PC-9 (cell line): Measurements from ENCODE around the gene SLC9A9. TPM values are rescaled to one million over a fixed set of nuclear protein-coding genes. Genes with fewer than 3 reads are reported as not detected.

ENCODE experiments used
- BruUV-seq: library from RNA; stranded (reverse); fragments of 400-500 nt; replicated peaks from 2 replicates; lab custom pipeline; 2021; lab: Mats Ljungman, UMichigan
- CTCF ChIA-PET: fragments of 300-600 bp; sonication (Branson Sonifier 250); formaldehyde crosslinking; loops from one replicate; lab custom pipeline; 2022; ENCODE audit warnings: antibody characterized with exemption; lab: Charles Lee
- POLR2A ChIA-PET: fragments of 300-600 bp; sonication (Branson Sonifier 250); formaldehyde crosslinking; loops from one replicate; lab custom pipeline; 2022; ENCODE audit warnings: antibody characterized with exemption; ENCODE audit not compliant: unreplicated experiment; lab: Charles Lee
- DNase-seq, 2 experiments: peaks; one replicate each; pipeline versions ENCODE4 v3.0.0 to v3.0.0-alpha.2; 2015 to 2022; ENCODE audit warnings: mixed read lengths in 1 of 2
- H2AFZ ChIP-seq: fragments of 200-600 bp; sonication (generic); 2 replicates; pipeline ENCODE4 v1.8.1; 2017; ENCODE audit warnings: antibody characterized with exemption
- H3F3A ChIP-seq: fragments of 200-600 bp; sonication (generic); 2 replicates; pipeline ENCODE4 v1.8.1; 2017; ENCODE audit warnings: antibody characterized with exemption, mild to moderate bottlenecking, low read depth; ENCODE audit not compliant: insufficient read depth
- H3K27ac ChIP-seq: fragments of 200-600 bp; sonication (generic); 2 replicates; pipeline ENCODE4 v1.6.1; 2016; ENCODE audit warnings: mixed run types
- H3K27me3 ChIP-seq: fragments of 200-600 bp; sonication (generic); 2 replicates; pipeline ENCODE4 v1.6.1; 2016; ENCODE audit warnings: low read depth, mixed run types; ENCODE audit not compliant: insufficient read depth
- H3K36me3 ChIP-seq: fragments of 200-600 bp; sonication (generic); 2 replicates; pipeline ENCODE4 v1.6.1; 2016; ENCODE audit warnings: low read depth, mixed run types
- H3K4me1 ChIP-seq: fragments of 200-600 bp; sonication (generic); replicated peaks from 2 replicates; pipeline ENCODE4 v1.6.1; 2016; ENCODE audit warnings: mixed run types; ENCODE audit not compliant: insufficient read depth
- H3K4me2 ChIP-seq: fragments of 200-600 bp; sonication (generic); 2 replicates; pipeline ENCODE4 v1.6.1; 2017; ENCODE audit warnings: mixed run types
- H3K4me3 ChIP-seq: fragments of 200-600 bp; sonication (generic); 2 replicates; pipeline ENCODE4 v1.6.1; 2016; ENCODE audit warnings: mixed run types
- H3K79me2 ChIP-seq: fragments of 200-600 bp; sonication (generic); 2 replicates; pipeline ENCODE4 v1.6.1; 2017; ENCODE audit warnings: low read depth, mixed run types
- H3K9me2 ChIP-seq: fragments of 200-600 bp; sonication (generic); 2 replicates; pipeline ENCODE4 v1.8.1; 2017; ENCODE audit warnings: mild to moderate bottlenecking; ENCODE audit not compliant: insufficient read depth
- H3K9me3 ChIP-seq: fragments of 200-600 bp; sonication (generic); 2 replicates; pipeline ENCODE4 v1.8.1; 2016; ENCODE audit warnings: low read depth; ENCODE audit not compliant: insufficient read depth
- H4K20me1 ChIP-seq: fragments of 200-600 bp; sonication (generic); 2 replicates; pipeline ENCODE4 v1.8.1; 2017; ENCODE audit not compliant: insufficient read depth
- EZH2 ChIP-seq: fragments of 200-600 bp; sonication (generic); IDR thresholded peaks from 2 replicates; pipeline ENCODE4 v1.8.0; 2017; ENCODE audit warnings: antibody characterized with exemption, low read depth
- intact Hi-C: fragments of 100-400 bp; cut with micrococcal nuclease; formaldehyde crosslinking; loops from one replicate; pipeline ENCODE4 v1.10.0; 2022; ENCODE audit not compliant: unreplicated experiment
- total RNA-seq: library from RNA; stranded (reverse); gene quantifications from 2 replicates; pipeline ENCODE4 v1.2.3, GENCODE V29; 2021
- TF ChIP-seq, protein P1 (sequence below): fragments of 200-600 bp; sonication (generic); conservative IDR thresholded peaks from 2 replicates; pipeline ENCODE4 v1.6.1; 2017; ENCODE audit warnings: mixed run types, antibody characterized with exemption, mild to moderate bottlenecking, moderate library complexity

SLC9A9 gene
- total RNA-seq, 1 experiment from 2014 or later: 1.7 TPM

DNA sequence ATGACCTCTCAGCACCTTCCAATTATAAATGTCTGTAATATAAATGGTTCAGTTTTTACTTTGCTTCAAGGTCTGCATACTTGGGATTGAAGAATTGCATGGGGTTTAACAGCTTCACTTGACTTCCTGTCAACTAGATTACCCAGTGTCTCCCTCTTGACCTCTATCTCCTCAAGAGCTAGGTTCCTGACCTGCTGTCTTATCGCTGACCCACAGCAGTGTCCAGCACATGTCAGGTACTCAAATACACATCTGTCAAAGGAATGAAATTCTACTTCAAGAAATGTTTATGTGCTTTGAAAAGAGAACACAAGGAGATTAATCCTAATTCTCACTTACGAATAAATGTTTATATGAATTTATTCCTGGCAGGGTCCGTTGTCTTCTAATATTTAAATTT is 284.5 kb downstream of the SLC9A9 start:
- TF ChIP-seq, protein P1, sequence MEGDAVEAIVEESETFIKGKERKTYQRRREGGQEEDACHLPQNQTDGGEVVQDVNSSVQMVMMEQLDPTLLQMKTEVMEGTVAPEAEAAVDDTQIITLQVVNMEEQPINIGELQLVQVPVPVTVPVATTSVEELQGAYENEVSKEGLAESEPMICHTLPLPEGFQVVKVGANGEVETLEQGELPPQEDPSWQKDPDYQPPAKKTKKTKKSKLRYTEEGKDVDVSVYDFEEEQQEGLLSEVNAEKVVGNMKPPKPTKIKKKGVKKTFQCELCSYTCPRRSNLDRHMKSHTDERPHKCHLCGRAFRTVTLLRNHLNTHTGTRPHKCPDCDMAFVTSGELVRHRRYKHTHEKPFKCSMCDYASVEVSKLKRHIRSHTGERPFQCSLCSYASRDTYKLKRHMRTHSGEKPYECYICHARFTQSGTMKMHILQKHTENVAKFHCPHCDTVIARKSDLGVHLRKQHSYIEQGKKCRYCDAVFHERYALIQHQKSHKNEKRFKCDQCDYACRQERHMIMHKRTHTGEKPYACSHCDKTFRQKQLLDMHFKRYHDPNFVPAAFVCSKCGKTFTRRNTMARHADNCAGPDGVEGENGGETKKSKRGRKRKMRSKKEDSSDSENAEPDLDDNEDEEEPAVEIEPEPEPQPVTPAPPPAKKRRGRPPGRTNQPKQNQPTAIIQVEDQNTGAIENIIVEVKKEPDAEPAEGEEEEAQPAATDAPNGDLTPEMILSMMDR: no peak
- TF ChIP-seq EZH2: no peak
- Histone ChIP-seq H3F3A (no peaks in the 10 kb centered on the region), H3K27ac (no peak overlapping the region), H3K4me2 (no peak overlapping the region), H3K9me3 (no peaks in the 10 kb centered on the region), H3K9me2 (no peaks in the 10 kb centered on the region), H2AFZ (no peak overlapping the region), H3K27me3 (no peaks in the 10 kb centered on the region), H4K20me1 (no peaks in the 10 kb centered on the region), H3K4me3 (no peak overlapping the region), H3K36me3 (no peaks in the 10 kb centered on the region), H3K4me1 (no peaks in the 10 kb centered on the region), H3K79me2 (no peaks in the 10 kb centered on the region)
- CTCF ChIA-PET: no interaction called here
- BruUV-seq: no TSS peak
- POLR2A ChIA-PET: no interaction called here
- no peak for DNase-seq
- intact Hi-C loops: no loop called here

DNA sequence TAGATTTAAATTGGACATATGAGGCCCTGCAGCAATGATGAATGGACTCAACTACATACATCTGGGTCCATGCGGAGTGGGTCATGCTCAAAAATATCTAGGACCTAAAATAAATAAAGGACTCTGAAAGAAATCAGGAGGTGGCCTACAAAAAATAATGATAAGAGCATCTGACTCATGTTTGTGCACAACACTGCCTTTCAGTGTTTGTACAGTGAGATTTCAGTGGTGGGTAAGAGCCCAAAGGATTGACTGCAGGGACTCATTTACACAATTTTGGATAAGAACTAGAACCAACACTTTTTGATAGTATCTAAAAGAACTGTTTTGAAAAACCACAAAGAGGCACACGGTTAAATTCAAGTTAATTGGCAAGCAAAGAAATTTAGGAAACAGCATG is 285.5 kb downstream of the SLC9A9 start:
- H3K4me1 ChIP-seq: no peaks in the 10 kb centered on the region
- no peaks in the 10 kb centered on the region for H3K79me2 ChIP-seq
- no peaks in the 10 kb centered on the region for H3K36me3 ChIP-seq
- TF ChIP-seq, protein P1: no peak
- TF ChIP-seq EZH2: no peak
- H3F3A ChIP-seq: no peaks in the 10 kb centered on the region
- DNase-seq: no peak
- H3K9me3 ChIP-seq: no peaks in the 10 kb centered on the region
- no peak overlapping the region for H2AFZ ChIP-seq
- no peaks in the 10 kb centered on the region for H4K20me1 ChIP-seq
- no peaks in the 10 kb centered on the region for H3K9me2 ChIP-seq
- ChIA-PET POLR2A (no interaction called here), CTCF (no interaction called here)
- H3K4me3 ChIP-seq: no peak overlapping the region
- no peaks in the 10 kb centered on the region for H3K27me3 ChIP-seq
- intact Hi-C loops: no loop called here
- no peak overlapping the region for H3K4me2 ChIP-seq
- H3K27ac ChIP-seq: no peak overlapping the region
- BruUV-seq: no TSS peak

DNA sequence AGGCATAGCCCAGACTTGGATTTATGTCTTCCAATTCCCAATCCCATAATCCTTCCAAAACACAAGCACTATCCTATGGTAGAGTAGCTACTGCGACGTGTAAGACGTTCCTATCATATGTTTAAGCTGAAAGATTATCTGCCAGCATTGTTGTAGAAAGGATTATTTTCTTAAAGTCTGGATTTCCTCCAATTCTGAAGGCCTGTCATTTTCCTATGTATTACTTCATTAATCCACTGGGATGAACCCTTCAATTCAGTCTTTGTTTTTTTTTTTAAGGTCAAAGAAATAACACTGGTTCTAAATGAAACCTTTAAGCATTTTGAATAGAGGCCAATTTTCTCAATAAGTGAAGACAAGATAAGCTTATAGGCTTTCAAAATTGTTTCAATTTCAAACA is 289.0 kb downstream of the SLC9A9 start:
- ChIA-PET POLR2A (no interaction called here), CTCF (interaction anchor here (0.7 kb wide), 1 partner anchor 127 kb away, joined by 3 read pairs; no protein-coding TSS in a partner anchor)
- Histone ChIP-seq H3K79me2 (no peaks in the 10 kb centered on the region), H3F3A (no peaks in the 10 kb centered on the region), H4K20me1 (no peaks in the 10 kb centered on the region), H3K27ac (no peak overlapping the region), H3K9me3 (no peaks in the 10 kb centered on the region), H3K4me2 (no peak overlapping the region), H3K36me3 (no peaks in the 10 kb centered on the region), H3K27me3 (no peaks in the 10 kb centered on the region), H2AFZ (no peak overlapping the region), H3K9me2 (no peaks in the 10 kb centered on the region), H3K4me3 (no peak overlapping the region), H3K4me1 (no peaks in the 10 kb centered on the region)
- no TSS peak for BruUV-seq
- intact Hi-C loops: no loop called here
- no peak for DNase-seq
- TF ChIP-seq, protein P1: no peak
- TF ChIP-seq EZH2: no peak
